GM19240 (cell line): Measurements from ENCODE around the gene JAML.

Experiments
- DNase-seq: peaks from one replicate; pipeline ENCODE4 v3.0.0; 2011; ENCODE audit warnings: low spot score; ENCODE audit not compliant: insufficient read length

The JAML gene

GRCh38 chr11:118168751-118169150 lies 56.1 kb downstream of the JAML start:
- no peak for DNase-seq

DNA sequence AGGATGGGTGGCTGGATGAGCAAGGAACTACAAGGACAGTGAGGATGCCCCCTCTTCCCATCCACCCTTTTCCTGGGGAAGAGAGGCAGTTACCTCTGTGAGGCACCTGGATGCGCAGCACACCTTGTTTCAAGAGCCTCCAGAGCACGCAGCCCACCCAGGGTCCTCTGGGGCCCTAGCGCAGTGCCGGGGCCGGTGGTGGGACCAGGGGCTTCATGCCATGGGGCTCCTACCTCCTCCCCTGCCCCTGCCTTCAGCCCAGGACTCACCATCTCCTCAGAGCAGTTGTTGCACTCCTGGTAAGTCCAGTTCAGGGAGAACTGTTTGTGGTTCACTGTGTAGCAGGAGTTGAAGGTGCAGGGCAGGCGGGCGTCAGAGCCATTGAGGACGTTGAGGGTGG lies 56.5 kb downstream of the JAML start:
- DNase-seq: no peak

DNA sequence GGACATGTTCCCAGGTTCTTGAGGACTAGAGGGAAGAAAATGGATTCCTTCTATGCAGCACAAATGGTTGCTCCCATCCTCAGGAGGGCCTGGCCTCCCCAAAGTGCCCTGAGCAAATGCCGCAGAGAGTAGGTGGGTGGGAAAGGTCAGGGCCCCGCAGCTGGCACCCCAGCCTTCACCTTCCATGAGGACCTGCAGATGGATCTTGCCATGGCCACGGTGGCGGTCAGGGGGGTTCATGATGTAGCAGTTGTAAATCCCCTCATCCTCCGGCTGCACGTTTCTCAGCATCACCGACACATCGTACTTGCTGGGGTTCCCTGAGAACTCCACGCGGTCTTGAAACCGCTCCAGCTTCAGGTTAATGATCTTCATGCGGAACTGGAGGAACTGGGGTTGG lies 56.9 kb downstream of the JAML start:
- no peak for DNase-seq

DNA sequence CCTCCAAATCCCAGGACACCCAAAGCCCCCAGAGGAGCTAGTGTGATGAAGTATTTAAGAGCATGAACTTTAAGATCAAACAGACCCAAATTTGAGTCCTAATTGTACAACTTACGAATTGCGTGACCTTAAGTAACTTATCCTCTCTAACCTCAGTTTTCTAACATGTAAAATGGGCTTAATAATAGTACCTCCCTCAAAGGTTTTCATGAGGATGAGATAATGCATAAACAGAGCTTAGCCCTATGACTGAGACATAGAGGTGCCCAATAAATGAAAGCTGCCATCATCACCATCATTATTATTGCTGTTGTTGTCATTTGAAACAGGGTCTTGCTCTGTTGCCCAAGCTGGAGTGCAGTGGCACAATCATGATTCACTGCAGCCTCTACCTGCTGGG lies 57.6 kb downstream of the JAML start:
- DNase-seq: no peak

DNA sequence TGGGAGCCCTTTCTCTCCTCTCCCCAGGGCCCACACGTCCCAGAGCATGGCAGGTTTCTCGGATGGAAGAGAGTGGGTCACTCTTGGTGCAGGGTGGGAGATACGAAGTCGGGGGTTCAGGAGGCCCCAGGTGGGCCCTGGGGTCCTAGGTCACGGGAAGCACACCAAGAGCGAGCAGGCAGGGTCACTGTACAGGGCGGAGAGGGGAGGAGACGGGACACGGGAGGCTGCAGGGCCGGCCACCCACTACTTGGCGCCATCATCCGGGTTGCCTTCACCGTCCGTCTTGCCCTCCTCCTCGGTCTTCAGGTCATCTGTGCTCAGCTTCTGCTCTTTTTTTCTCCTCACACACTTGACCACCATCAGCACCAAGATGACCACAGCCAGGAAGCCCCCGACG lies 58.2 kb downstream of the JAML start:
- DNase-seq: no peak

GRCh38 chr11:118164885-118165284 lies 59.9 kb downstream of the JAML start:
- DNase-seq: no peak

- no peak for DNase-seq
Measured at GRCh38 chr11:118163494-118163893, 61.3 kb downstream of the JAML start.

DNA sequence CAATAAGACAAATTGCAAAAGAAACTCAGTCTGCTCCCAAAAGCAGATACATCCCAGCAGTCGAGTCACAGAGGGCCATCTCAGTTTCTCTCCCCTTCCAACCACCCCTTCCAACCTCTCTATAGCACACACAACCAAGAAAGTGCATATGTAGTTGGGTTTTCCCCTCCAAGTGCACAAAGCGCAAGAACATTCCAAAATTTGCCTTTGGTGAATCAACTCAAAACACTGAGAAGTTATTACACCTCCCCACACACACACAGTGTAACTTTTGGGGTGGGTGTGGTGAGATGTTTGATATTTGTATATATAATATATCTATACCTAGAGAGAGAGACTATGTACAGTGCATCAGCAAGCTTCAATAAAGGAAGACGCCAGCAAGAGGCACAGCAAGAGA lies 62.0 kb downstream of the JAML start:
- DNase-seq: no peak

GRCh38 chr11:118161786-118162185 lies 63.0 kb downstream of the JAML start:
- DNase-seq: no peak

DNA sequence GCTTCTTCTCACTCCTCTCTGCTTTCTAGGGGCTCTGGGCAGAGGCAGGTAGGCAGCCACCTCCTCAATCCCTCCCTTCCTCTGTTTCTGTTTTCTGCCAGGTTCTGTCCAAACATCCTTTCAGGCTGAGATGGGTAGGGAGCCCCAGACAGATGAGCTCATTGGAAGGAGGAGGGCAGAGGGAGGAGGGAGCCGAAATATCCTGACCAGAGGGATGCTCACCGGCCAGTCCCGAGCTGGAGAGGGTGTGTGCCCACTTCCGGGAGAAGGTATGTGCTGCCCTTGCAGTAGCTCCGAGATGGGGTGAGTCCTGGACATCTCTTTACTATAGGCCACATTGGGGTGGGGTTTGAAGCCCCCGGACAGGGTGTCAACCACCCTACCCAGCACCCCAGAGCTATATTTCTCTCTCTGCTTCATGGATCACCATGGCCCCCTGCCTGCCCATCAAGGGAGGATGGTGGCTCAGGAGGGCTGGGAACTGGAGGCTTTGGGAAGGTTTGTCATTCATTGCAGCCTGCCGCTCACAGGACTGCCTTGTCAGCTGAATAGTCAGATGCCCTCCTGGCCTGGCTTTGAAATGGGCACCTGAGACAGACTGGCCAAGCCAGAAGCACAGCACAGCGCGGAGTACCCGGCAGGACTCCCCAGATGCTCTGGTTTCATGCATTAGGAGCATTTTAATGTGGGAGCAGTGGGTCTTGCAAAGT lies 67.5 kb downstream of the JAML start:
- no peak for DNase-seq

GRCh38 chr11:118156531-118157185 lies 68.2 kb downstream of the JAML start:
- DNase-seq: no peak

DNA sequence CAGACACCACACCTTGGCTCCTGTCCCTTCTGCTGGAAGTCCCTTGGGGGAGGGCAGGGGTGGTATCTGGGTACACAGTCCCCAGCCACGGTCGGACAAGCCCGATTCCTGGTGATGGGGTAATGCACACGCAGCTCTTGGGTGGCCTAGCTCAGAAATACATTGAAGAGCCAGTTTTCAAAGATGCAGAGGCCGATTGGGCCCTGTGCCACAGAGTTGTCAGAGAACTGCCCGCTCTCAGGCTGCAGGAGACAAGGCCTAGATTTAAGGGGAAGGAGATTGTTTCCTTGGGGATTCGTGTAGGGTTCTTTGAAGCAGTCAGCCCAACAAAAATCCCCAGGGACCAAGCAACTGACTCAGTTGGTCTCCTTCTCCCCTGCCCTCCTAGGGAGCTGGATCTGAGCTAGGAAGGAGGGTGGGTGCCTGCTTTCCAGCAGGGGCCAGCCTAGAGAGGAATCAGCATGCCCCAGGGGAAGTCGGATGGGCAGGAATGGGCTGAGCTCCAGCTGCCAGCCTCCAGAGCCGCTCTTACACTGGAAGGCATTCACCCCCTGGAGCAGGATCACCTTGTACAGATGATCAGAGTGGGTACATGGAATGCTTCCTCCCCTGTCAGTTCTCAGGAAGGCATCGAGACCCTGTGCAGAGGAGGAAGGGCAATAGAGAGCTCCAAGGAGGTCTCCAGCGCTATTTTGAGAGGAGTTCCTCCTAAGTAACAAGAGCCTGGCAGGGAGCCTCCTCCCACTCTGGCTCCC lies 68.9 kb downstream of the JAML start:
- DNase-seq: no peak

DNA sequence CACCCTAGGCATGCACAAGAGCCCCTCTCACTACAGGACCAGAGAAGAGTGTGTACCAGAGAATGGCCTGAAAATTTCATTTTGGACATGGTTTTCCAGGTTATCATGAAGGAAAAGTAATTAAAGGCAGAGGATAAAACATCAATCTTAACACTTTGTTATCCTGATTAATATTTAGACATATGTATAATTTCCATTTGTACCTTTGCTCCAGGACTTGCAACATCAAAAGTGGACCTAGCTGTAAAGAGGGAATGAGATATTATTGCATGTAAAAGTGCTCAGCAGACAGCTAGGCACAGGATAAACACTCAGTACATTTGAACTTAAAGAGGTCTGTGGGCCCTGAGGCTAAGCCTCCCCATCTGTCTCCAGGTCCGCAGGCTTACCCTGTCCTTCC lies 70.2 kb downstream of the JAML start:
- no peak for DNase-seq

GRCh38 chr11:118153976-118154375 lies 70.8 kb downstream of the JAML start:
- no peak for DNase-seq

GRCh38 chr11:118153516-118153915 lies 71.3 kb downstream of the JAML start:
- no peak for DNase-seq

- DNase-seq: no peak
Measured at GRCh38 chr11:118152552-118153471, 72.0 kb downstream of the JAML start, which contains the start of gene SCN4B. Gene SCN4B, minus strand, starts transcription at chr11:118152823. Its CDS starts 150 bp downstream, at chr11:118152673.

GRCh38 chr11:118152020-118152551 lies 72.7 kb downstream of the JAML start:
- DNase-seq: no peak

DNA sequence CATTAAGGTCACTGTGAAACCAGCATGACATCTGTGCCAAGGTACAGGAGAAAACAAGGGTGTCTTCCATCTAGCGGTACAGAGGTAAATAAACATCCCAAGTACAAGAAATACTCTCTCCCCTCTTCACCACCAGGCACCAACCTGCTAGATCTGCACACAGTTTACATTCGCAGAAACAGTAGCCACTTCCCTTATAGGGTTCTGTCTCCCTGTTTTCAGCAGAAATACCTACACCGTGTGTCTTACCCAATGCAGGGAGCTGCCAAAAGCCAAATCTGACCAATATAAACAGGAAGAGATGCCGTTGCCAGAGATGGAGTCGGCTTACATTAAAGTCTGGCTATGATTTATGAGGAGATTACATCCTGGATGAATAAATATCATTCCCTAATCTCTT lies 73.4 kb downstream of the JAML start:
- no peak for DNase-seq

GRCh38 chr11:118149493-118149892 lies 75.3 kb downstream of the JAML start:
- no peak for DNase-seq

DNA sequence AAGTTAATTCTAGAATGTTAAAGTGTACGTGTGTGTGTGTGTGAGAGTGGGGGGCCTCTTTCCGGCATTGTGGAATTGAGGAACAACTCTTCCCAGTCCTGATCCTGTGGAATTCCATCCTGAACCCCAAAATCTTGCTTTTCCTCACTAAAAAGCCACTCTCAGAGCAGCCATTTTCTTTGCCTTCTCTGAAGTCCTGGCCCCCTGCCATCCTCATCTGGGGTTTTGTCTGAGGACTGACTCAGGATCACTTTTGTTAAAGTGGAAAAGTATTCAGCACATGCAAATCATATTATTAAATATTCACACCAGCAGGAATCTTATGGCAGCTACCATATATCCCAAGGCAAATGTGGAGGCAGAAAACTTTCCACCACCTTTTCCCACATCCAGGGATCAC lies 76.0 kb downstream of the JAML start:
- no peak for DNase-seq

DNA sequence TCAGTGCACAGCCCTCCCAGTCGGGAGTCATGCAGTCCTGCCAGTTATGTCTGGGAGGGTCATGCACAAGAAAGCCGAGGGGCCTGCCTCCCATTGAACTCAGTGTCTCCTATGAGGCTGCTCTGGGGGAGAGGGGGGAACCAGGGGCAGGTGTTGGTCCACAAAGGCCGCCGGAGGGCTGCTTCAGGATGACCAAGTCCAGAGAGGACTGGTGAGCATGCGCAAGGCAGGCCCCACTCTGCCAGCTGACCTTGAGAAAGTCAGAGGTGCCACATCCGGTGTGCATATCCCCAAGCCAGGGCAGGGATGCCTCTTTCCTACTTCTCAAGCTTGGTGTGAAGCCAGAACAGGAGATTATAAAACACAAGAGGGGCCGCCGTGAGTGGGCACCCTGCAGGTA lies 76.6 kb downstream of the JAML start:
- no peak for DNase-seq
